Measurements from ENCODE around the gene HOXC6. TPM values are rescaled to one million over a fixed set of nuclear protein-coding genes. Genes with fewer than 3 reads are reported as not detected.

HOXC6 gene
- total RNA-seq, 1 donor from 2014 or later: 0.32 TPM

DNA sequence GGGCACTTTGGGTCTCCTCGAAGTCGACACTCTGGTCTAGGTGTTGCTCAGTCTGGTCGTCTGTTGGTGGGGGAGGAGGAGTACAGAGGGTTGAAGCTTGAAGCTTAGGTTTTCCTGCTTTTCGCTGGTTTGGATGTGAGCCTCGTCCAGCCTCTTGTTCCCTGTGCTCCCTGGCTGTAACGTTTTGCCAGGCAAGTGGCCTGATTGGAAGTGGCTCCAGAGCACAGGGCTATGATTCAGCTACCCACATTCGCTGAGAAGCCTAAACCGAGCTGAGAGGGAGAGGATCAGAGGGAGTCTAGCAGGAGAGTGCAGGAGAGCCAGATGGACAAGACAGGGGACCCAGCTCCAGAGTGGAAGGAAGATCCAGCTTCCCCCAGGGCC, 37.2 kb upstream of the HOXC6 start:
- no peaks in the 10 kb centered on the region for H3K36me3 Mint-ChIP-seq (ENCODE audit: unreplicated experiment)
- H3K9me3 Mint-ChIP-seq (ENCODE audit: unreplicated experiment): peaks cover 3% of the 10 kb centered on the region
- no peak overlapping the region for H3K4me3 Mint-ChIP-seq (ENCODE audit: unreplicated experiment)
- TF ChIP-seq, protein P1, sequence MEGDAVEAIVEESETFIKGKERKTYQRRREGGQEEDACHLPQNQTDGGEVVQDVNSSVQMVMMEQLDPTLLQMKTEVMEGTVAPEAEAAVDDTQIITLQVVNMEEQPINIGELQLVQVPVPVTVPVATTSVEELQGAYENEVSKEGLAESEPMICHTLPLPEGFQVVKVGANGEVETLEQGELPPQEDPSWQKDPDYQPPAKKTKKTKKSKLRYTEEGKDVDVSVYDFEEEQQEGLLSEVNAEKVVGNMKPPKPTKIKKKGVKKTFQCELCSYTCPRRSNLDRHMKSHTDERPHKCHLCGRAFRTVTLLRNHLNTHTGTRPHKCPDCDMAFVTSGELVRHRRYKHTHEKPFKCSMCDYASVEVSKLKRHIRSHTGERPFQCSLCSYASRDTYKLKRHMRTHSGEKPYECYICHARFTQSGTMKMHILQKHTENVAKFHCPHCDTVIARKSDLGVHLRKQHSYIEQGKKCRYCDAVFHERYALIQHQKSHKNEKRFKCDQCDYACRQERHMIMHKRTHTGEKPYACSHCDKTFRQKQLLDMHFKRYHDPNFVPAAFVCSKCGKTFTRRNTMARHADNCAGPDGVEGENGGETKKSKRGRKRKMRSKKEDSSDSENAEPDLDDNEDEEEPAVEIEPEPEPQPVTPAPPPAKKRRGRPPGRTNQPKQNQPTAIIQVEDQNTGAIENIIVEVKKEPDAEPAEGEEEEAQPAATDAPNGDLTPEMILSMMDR (IDR thresholded peaks at IDR 0.05; ENCODE audit: partially characterized antibody, unreplicated experiment): no peak
- DNase-seq: no peak
- H3K4me1 Mint-ChIP-seq (ENCODE audit: low read depth, unreplicated experiment): no peaks in the 10 kb centered on the region
- peaks cover 68% of the 10 kb centered on the region for H3K27me3 Mint-ChIP-seq (ENCODE audit: unreplicated experiment)
- no peak overlapping the region for H3K27ac Mint-ChIP-seq (ENCODE audit: unreplicated experiment)

DNA sequence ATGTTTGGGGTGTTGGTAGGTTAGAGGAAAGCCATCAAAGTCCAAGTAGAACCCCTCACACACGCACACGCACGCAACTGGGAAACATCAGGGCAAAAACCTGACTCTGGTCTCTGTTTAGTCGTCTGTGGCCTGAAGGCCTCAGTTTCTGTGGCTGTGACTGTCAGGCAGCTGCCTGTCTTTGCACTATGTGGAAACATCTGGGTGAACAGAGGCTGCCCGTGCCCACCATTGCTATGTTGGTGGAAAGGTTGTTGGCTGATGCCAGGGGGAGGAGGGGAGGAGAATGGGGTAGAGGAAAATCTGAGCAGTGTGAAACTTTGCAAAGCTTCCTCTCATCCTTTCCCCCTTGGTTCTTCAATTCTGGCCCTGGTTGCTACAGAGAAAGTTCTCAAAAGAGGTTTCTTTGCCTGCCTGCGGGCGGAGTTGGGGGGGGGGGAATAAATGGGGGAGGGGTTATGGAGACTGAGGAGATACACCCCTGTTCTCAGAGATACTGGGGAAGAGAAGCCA, 35.8 kb upstream of the HOXC6 start:
- no peaks in the 10 kb centered on the region for H3K36me3 Mint-ChIP-seq (ENCODE audit: unreplicated experiment)
- H3K27ac Mint-ChIP-seq (ENCODE audit: unreplicated experiment): no peak overlapping the region

DNA sequence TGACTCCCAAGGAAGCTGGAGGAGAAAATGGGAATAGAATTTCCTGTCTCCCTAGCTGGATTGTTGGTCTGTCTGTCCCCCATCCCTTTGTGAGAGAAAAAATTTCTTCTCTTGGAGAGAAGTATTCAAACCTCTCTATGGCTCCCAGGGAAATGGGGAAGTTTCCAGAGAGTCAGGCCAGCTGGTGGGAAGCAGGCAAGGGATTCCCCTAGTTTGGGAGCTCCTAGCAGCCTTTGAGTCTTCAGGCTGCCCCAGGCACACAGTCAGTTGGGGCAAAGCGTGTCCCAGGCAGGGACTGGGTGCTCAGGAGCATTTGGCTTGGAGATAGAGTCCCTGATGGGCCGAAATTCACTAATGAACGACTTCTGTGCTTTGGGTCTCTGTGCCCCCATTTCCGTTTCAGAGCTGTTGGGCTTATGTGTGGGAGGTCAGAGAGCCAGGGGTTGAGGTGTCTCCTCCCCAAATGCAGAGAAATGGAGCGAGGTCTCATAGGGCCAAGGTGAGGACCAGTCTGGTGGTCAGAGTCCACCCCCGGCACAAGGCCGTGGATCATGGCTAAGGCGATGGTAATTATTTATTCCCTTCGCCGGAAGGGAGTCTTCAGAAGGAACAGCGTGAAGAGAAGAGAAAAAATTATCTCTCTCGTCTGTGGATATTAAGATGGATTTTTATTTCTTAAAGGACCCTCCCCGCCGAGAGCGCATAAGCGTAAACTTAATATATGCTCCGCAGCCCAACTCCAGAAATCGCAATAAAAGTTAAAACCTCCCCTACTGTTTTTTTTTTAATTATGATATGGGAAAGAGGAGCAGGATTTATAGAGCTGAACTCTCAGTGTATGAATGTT, 34.9 kb upstream of the HOXC6 start:
- peaks cover 6% of the 10 kb centered on the region for H3K9me3 Mint-ChIP-seq (ENCODE audit: unreplicated experiment)
- no peak overlapping the region for H3K27ac Mint-ChIP-seq (ENCODE audit: unreplicated experiment)
- DNase-seq: no peak
- peaks cover 59% of the 10 kb centered on the region for H3K27me3 Mint-ChIP-seq (ENCODE audit: unreplicated experiment)
- H3K4me3 Mint-ChIP-seq (ENCODE audit: unreplicated experiment): no peak overlapping the region
- H3K4me1 Mint-ChIP-seq (ENCODE audit: low read depth, unreplicated experiment): no peaks in the 10 kb centered on the region
- H3K36me3 Mint-ChIP-seq (ENCODE audit: unreplicated experiment): no peaks in the 10 kb centered on the region
- TF ChIP-seq, protein P1 (IDR thresholded peaks at IDR 0.05; ENCODE audit: partially characterized antibody, unreplicated experiment): no peak

More for the DNA sequence above, 35.8 kb upstream of the HOXC6 start:
- H3K27me3 Mint-ChIP-seq (ENCODE audit: unreplicated experiment): peaks cover 59% of the 10 kb centered on the region
- DNase-seq: no peak
- TF ChIP-seq, protein P1 (IDR thresholded peaks at IDR 0.05; ENCODE audit: partially characterized antibody, unreplicated experiment): no peak
- peaks cover 4% of the 10 kb centered on the region for H3K9me3 Mint-ChIP-seq (ENCODE audit: unreplicated experiment)
- no peak overlapping the region for H3K4me3 Mint-ChIP-seq (ENCODE audit: unreplicated experiment)
- no peaks in the 10 kb centered on the region for H3K4me1 Mint-ChIP-seq (ENCODE audit: low read depth, unreplicated experiment)

DNA sequence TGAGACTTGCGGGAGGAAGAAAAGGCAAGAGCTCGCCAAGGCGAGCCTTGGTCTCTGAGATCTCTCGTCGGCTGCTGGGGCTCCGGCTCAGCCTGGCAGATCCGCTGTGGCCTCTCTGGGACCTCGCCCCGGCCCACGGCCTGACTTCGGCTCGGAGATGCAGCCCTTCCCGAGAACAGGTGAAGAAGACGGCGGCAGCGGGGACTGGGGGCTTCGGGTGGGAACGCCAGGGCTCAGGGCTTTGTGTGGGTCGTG, 34.3 kb upstream of the HOXC6 start:
- peaks cover 61% of the 10 kb centered on the region for H3K27me3 Mint-ChIP-seq (ENCODE audit: unreplicated experiment)
- H3K9me3 Mint-ChIP-seq (ENCODE audit: unreplicated experiment): peaks cover 8% of the 10 kb centered on the region
- DNase-seq: no peak
- H3K4me1 Mint-ChIP-seq (ENCODE audit: low read depth, unreplicated experiment): no peaks in the 10 kb centered on the region
- H3K36me3 Mint-ChIP-seq (ENCODE audit: unreplicated experiment): no peaks in the 10 kb centered on the region
- H3K27ac Mint-ChIP-seq (ENCODE audit: unreplicated experiment): no peak overlapping the region
- H3K4me3 Mint-ChIP-seq (ENCODE audit: unreplicated experiment): no peak overlapping the region
- TF ChIP-seq, protein P1 (IDR thresholded peaks at IDR 0.05; ENCODE audit: partially characterized antibody, unreplicated experiment): no peak

DNA sequence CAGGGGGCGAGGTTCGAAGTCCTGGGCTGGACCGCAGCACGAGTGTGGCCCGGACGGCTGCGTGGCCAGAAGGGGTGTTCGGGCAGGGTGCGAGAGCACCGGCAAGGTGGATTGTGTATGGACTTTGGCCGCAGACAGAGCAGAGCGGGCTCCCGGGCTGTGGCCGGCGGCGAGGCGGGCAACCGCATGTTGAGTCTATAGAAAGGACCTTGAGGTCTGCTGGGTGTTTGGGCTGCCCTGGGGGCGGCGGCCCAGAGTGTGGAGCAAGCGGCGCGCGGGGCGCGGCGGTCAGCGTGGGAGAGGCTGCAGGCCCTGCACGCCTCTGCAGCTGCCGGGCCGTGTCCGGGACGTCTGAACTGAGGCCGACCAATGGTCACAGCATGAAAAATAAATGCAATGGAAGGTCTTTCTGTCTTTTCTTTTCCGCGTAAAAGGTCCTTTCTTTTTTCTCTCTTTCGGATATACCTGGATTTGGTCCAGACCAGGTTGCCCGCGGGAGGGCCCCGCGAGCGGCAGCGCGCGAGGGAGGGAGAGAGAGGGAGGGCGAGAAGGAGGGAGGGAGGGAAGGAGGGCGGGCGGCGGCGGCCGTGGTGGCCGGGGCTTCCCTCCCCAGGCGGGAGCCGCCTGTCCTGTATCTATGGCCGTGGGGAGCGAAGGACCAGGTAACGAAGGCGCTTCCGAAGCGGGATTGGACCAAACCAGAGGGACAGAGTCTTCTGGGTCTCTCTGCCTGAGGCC, 33.8 kb upstream of the HOXC6 start:
- Mint-ChIP-seq H3K27me3 (ENCODE audit: unreplicated experiment) (peaks cover 58% of the 10 kb centered on the region), H3K36me3 (ENCODE audit: unreplicated experiment) (no peaks in the 10 kb centered on the region), H3K4me1 (ENCODE audit: low read depth, unreplicated experiment) (no peaks in the 10 kb centered on the region), H3K9me3 (ENCODE audit: unreplicated experiment) (peaks cover 8% of the 10 kb centered on the region), H3K4me3 (ENCODE audit: unreplicated experiment) (no peak overlapping the region), H3K27ac (ENCODE audit: unreplicated experiment) (no peak overlapping the region)
- no peak for DNase-seq
- TF ChIP-seq, protein P1 (IDR thresholded peaks at IDR 0.05; ENCODE audit: partially characterized antibody, unreplicated experiment): no peak
